GM12873 (cell line): Measurements from ENCODE around the gene TMEM50B.

Source experiments
- TF ChIP-seq, protein P1 (sequence below): IDR thresholded peaks from 2 replicates; pipeline ENCODE4 v1.5.1; 2012; ENCODE audit warnings: low read depth, mild to moderate bottlenecking, moderate library complexity, low read length, control low read depth; ENCODE audit not compliant: insufficient read depth; ENCODE audit errors: missing control alignments

TMEM50B gene

DNA sequence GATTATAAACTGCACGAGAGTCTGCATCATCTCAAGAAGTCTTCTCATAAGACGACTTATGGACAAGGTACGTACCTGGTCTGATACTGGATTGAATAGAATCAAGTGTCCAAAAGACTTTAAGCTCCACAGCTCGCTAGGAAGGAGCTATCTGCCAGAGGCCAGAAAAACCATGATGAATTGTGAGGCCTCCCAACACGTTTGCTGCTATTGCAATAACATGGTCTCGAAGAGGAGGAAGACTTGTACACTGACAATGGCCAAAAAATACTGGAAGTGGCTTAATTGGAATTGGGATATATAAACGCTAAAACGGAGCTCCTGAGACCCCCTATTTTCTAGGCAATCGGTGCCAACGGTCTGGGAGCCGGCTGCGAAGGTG is 11.2 kb upstream of the TMEM50B start:
- TF ChIP-seq, protein P1, sequence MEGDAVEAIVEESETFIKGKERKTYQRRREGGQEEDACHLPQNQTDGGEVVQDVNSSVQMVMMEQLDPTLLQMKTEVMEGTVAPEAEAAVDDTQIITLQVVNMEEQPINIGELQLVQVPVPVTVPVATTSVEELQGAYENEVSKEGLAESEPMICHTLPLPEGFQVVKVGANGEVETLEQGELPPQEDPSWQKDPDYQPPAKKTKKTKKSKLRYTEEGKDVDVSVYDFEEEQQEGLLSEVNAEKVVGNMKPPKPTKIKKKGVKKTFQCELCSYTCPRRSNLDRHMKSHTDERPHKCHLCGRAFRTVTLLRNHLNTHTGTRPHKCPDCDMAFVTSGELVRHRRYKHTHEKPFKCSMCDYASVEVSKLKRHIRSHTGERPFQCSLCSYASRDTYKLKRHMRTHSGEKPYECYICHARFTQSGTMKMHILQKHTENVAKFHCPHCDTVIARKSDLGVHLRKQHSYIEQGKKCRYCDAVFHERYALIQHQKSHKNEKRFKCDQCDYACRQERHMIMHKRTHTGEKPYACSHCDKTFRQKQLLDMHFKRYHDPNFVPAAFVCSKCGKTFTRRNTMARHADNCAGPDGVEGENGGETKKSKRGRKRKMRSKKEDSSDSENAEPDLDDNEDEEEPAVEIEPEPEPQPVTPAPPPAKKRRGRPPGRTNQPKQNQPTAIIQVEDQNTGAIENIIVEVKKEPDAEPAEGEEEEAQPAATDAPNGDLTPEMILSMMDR = no peak

DNA sequence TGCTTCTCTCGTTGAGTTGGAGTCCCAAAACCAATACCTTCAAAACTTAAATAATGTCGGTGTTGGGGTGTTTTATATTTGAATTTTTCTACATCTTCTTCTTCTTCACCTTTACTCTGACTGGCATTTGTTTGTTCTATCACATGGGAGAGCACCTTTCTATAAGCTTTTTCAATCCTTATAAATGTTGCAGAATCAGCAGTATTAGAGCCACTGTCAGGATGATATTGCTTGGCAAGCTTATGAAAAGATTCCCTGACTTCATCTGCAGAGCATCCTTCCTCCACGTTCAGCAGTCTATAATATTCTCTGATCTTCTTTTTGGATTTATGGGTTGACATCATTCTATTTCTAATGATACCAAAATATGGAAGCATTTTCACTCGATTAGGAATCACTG is 9.2 kb upstream of the TMEM50B start:
- TF ChIP-seq, protein P1 = no peak

DNA sequence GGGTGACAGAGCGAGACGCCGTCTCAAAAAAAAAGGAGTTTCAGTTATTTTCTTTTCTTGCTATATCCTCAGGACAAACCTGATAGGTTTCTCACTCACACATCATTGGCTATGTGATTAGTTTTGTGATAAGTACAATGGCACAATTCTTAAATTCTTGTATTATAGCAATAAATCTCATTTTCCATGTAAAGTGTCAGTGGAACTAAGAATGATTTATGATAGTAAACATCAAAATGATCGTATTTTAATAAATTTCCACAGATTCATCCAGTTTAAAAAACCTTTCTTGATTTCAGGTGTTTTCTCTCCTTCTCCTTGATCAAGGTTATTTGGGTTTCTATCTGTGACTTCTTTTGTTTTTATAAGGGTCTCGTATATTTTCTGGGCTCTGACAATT is 8.2 kb upstream of the TMEM50B start:
- TF ChIP-seq, protein P1 = no peak

DNA sequence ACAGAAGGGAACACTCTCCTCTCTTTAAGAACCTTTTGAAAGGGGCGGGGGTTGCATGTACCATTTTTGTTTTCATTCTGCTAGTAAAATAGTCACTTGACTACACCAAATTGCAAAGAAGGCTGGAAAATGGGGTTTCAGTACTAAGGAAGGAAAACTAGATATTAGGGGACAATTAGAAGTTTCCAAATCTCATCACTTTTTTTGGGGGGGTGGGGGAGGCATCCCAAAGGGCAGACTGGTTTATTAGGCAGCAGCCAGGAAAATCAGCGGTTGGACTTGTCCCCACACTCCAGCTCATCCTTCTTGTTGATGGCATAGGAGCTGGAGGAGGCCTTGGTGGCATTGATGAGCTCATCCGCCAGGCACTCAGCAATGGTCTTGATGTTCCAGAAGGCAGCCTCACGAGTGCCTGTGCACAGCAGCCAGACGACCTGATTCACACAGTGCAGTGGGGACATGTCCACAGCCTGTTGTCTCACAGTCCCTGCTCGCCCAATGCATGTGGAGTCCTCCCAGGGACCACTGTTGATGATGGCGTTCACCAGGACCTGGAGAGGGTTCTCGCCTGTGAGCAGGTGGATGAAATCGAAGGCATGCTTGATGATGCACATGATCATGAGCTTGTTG is 1.7 kb upstream of the TMEM50B start:
- TF ChIP-seq, protein P1 = no peak

DNA sequence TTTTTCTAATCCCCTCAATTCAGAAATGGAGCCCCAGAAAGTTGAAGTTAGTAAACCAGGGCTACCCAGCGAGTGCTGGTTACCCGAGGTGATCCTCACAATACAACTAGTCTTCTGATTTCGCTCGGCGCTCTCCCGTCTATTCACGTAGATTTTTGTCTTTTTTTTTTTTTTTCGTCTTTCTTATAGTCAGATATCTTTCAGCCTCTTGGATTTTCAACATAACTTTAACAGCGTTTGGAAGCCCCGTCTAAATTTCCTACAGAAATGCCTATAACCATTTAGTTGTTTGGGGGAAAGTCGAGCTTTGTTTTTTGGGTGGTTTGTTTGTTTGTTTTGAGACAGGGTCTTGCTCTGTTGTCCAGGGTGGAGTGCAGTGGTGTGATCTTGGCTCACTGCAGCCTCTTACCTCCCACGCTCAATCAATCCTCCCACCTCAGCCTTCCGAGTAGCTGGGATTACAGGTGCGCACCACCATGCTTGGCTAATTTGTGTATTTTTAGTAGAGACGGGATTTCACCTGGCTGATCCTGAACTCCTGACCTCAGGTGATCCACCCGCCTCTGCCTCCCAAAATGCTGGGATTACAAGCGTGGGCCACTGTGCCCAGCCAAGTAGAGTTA is 818 bp upstream of the TMEM50B start:
- TF ChIP-seq, protein P1 = no peak

DNA sequence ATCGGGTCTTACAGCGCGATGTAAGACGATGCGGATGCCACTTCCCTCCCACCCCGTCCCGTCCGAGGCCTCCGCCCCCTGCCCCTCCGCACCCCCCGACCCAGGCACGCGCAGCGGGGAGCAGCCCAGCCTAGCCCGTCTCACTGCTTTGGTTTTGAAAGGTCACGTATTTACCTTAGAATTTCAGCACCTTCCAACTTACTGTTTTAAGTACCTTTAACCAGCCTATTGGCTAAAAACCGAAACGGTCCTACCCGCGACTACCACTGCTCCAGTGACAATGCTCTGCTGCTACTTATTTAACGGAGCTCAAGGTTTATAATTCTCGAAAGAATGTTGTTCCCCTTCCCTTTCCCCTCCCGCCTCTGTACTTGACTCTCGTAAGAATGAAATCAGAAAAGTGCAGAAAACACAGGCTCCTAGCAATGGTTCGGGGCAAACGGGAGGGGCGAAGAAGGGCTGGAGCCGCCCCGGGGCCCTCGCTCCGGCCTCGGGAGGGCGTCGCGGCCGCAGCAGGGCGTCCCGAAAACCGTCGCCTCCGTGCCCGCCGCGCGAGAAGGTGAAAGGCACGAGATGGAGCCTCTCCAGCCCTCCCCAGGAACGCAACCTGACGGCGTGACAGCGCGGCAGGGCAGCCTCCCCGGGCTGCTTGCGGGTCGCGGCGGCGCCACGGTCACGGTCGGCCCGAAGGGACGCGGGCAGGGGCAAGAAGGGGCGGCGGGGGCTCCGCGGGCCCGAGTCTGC is 667 bp downstream of the TMEM50B start:
- TF ChIP-seq, protein P1 = no peak

DNA sequence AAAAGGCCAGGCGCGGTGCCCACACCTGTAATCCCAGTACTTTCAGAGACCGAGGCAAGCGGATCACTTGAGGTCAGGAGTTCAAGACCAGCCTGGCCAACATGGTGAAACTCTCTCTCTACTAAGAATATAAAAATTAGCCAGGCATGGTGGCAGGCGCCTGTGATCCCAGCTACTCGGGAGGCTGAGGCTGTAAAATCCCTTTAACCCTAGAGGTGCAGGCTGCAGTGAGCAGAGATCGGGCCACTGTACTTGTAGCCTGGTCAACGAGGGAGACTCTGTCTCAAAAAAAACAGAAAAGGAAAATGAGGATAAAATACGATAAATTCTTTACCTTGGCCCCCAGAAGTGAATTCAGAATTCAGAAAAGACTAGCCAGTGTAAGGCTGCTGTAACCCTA is 1.6 kb downstream of the TMEM50B start:
- TF ChIP-seq, protein P1 = no peak
